Astrocyte of the hippocampus (primary cell): ENCODE results near the gene GLIS1.
A peak's percentile ranks its signal among the peaks of the same experiment; 100 is the strongest.

Experiments used
- DNase-seq: peaks from one replicate; pipeline ENCODE4 v3.0.0; 2011; ENCODE audit warnings: low read depth, low spot score

The GLIS1 gene

DNA sequence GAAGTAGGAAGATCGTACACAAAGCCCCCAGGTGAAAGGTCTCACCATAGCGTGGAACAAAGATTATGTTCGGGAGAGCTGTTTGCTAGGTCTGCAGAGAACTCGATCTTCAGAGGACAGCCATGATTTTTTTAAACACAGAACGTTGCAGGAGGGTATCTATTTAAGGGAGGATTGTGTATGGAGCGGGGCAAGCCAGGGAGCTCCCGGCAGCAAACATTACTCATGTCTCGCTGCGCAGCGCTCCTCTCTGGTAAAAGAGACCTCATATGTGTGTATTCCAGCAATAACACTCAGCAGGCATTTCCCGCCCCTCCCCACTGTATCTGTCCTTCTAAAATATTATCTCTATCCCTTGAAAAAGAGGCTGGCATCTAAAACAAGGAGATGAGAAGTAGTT is 2.7 kb downstream of the GLIS1 start:
- DNase-seq = peak; percentile 61

DNA sequence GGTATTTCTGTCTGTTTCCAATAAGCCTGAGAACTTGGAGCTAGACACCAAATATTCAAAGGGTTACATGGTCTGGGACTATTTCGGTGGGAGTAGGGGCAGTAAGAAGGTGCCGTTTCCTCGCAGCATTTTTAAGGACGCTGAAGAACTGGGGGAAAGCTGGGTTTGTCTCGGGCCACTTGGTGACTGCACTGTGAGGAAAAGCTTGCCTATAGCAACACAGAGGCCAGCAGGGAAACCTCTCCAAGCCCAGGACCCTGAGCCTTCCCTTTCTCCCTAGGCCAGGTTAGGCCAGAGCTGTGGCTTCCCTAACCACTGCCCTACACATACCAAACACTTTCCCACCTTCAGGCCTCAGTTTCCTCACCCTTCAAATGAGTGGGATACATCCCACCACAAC is 3.3 kb downstream of the GLIS1 start:
- no peak for DNase-seq

- peak; percentile 15 for DNase-seq
These were observed 3.7 kb downstream of the GLIS1 start for GRCh38 chr1:53735261-53735660.

- peak; percentile 50 for DNase-seq
These were observed 4.2 kb downstream of the GLIS1 start for GRCh38 chr1:53734650-53735211.

- peak; percentile 74 for DNase-seq
These were observed 4.9 kb downstream of the GLIS1 start for GRCh38 chr1:53733975-53734649.

- peak; percentile 52 for DNase-seq
These were observed 5.5 kb downstream of the GLIS1 start for GRCh38 chr1:53733447-53733931.

GRCh38 chr1:53732912-53733317 is 6.0 kb downstream of the GLIS1 start:
- peak; percentile 84 for DNase-seq

- DNase-seq = peak; percentile 38
These were observed 6.6 kb downstream of the GLIS1 start for GRCh38 chr1:53732409-53732808.

DNA sequence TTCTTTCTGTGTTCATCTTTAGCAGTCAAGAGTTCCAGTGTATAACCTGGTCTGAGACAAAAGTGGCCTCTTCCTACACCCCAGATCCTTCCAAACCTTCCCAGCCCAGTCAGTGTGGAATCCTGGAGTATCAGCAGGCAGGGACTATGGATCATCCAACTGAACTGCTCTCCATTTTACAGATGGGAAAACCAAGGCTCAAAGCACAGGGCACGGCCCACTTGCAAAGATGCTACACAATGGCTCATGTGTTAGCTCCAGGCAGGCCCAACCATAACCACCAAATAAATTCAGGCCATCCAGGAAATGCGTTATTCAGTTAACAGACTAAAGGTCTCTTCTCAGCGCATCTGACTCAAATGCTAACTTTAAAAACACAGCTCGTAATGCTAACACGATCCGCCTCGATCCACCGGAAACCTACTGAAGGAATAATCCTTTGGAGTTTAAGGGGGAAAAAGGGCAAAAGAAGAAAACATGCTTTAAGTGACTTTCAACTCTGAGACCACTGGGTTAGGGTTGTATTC is 7.1 kb downstream of the GLIS1 start:
- DNase-seq = peak; percentile 25

DNA sequence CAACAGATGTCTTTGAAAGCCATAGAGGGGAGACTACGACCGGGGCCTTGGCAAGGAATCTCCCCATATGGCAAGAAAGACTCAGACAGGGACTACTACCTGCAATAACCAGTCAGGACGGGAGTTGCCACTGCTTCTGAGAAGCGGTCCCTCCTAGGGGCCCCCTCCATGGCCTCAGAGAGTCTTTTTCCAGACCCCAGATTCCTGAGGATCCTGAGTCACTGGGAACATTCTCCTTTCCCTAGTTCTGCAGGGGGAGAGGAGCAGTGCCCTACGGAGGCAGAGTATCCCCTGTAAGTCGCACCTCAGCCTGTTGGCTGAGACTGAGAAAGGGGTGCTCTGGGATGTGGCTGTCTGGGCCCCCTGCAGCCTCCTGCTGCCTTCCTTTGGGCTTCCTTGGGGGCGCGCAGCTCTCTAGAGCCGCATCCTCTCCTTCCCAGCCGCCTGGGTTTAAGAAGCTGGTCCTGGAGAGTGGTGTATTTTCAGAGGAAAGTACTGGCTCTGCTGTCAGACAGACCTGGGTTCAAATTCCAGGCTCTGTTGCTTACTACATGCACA is 7.8 kb downstream of the GLIS1 start:
- no peak for DNase-seq

DNA sequence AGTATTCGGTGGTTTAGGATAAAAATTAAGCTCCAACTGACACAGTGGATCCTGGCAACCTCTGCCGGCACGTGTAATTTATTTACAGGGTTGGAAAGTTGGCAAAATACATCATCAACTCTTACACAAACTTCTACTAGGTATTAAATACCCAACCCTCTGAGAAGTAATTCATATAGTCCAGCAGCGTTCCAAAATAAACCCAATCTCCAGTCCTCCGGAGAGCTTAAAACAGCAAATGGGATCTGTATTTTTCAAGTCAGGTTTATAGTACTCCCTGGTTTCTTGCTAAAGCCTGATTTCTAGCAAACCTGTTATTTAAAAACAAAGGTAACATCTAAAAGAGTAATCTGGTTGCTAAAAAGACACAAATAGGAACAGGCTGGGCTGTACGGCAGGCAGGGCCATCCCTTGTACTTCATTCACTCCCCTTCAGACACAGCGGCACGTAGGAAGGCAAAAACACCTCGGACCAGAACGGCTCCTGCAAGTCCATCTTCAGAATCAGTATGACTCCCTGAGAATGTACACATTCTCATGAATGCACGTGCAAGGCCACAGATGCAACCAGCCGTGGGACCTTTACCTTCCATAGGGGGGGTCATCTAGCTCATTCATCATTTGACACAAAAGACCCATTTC is 8.6 kb downstream of the GLIS1 start:
- DNase-seq = no peak

GRCh38 chr1:53729456-53730223 is 9.3 kb downstream of the GLIS1 start:
- no peak for DNase-seq

- no peak for DNase-seq
These were observed 10.1 kb downstream of the GLIS1 start for GRCh38 chr1:53728702-53729455.

GRCh38 chr1:53728196-53728595 is 10.8 kb downstream of the GLIS1 start:
- no peak for DNase-seq

DNA sequence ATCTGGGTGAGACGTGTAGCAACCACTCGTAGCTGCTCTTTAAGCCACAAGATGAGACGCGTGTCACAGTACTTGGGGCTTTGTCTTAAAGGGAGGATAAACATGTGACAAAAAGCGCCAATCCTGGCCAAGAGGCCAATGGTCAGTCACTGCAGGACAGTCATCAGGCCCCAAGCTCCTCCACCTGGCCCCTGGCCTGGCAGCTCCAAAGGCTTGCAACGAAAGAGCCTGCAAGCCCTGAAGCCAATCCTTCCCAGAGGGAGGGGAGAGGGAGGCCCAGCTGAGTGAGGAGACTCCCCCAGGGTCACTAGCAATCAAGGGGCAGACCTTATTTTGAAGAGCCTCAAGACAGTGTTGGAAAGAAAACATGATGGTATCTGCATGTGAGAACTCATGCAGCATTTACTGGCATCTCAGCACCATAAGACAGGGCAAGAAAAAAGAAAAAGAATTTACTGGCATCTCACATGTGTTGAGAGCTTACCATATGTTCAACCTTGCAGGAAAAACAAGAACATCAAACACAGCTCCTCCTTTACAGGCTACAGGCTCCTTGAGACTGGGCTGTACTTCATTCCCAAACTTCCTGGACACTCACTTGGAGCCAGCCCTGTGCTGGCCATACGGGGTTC is 11.4 kb downstream of the GLIS1 start:
- DNase-seq = no peak

- no peak for DNase-seq
These were observed 12.9 kb downstream of the GLIS1 start for GRCh38 chr1:53726009-53726600.

DNA sequence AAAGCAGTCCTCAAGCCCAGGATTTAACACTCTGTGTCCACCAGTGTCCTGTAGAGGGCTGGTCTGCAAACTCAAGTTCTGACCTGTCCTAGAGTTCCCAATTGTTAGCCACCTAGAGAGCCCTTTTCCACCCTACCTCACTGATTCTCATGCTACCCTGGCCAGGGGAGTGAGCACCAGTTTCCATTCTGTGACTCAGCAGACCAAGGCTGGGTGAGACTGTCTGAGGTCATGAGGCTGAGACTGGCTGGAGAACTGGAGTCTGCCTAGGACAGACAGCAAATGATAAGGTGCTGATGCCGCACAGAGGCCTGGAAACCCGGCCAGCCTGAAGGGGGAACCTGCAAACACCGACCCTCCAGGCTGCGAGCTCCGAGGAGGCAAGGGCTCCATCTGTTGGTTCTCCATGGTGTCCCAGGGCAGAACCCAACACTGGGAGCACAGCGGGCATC is 13.7 kb downstream of the GLIS1 start:
- no peak for DNase-seq

GRCh38 chr1:53722025-53722424 is 16.9 kb downstream of the GLIS1 start:
- DNase-seq = no peak

- no peak for DNase-seq
These were observed 17.9 kb downstream of the GLIS1 start for GRCh38 chr1:53721088-53721487.

- no peak for DNase-seq
These were observed 19.5 kb downstream of the GLIS1 start for GRCh38 chr1:53719469-53719868.
